ENCODE results near the gene EDAR. TPM values are rescaled to one million over a fixed set of nuclear protein-coding genes. Genes with fewer than 3 reads are reported as not detected.

EDAR gene
- total RNA-seq, 4 donors from 2014 or later, result not detected

GRCh38 chr2:108877506-108877905 lies 111.5 kb downstream of the EDAR start:
- peak in 1 of 3 experiments; percentile 3 for TF ChIP-seq CTCF (IDR thresholded peaks at IDR 0.05)
- no peak for TF ChIP-seq EP300 (IDR thresholded peaks at IDR 0.05)
- Histone ChIP-seq H3K9me3 (peaks cover 0 to 15% (median 5%) of the 10 kb centered on the region in 4 donors), H3K4me1 (no peaks in the 10 kb centered on the region), H3K36me3 (no peaks in the 10 kb centered on the region), H3K27ac (replicated peaks in 1 of 4) (no peak overlapping the region), H3K27me3 (no peaks in the 10 kb centered on the region), H3K4me3 (no peak overlapping the region)
- no peak for DNase-seq (ENCODE audit: extremely low spot score)
- WGBS, result 98% methylated on average over 2 of the region's 2 CpGs
- intact Hi-C loops (cut with DNase I), result no loop called here

GRCh38 chr2:108870069-108870644 lies 118.9 kb downstream of the EDAR start:
- Histone ChIP-seq H3K4me1 (no peaks in the 10 kb centered on the region), H3K27me3 (no peaks in the 10 kb centered on the region), H3K4me3 (no peak overlapping the region), H3K36me3 (no peaks in the 10 kb centered on the region), H3K9me3 (peaks cover 0 to 14% (median 8%) of the 10 kb centered on the region in 4 donors), H3K27ac (replicated peaks in 1 of 4) (no peak overlapping the region)
- WGBS, result 97% methylated on average over 5 of the region's 5 CpGs
- DNase-seq (ENCODE audit: extremely low spot score), result no peak
- TF ChIP-seq EP300 (IDR thresholded peaks at IDR 0.05) (no peak), POLR2A (IDR thresholded peaks at IDR 0.05; ENCODE audit: low read depth) (no peak), POLR2AphosphoS5 (IDR thresholded peaks at IDR 0.05) (no peak), CTCF (IDR thresholded peaks at IDR 0.05) (no peak)
- intact Hi-C loops (cut with DNase I), result no loop called here

DNA sequence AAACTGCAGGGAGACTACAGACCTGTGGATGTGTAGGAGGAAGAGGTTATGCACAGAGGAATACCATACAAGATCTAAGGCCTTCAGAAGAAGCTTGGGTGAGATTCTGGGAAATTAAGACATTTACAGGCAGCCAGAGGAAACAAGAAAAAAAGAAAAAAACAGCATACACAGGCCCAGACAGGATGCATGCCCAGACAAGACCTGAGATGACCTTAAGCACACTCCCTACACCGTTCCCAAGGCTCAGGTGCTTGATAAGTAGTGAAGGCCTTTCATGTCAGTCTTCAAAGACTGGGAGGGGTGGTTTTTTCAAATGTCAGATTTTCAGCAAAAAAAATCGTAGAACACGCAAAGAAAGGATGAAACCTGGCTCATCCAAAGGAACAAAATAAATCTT lies 119.5 kb downstream of the EDAR start:
- Histone ChIP-seq H3K4me1 (no peaks in the 10 kb centered on the region), H3K36me3 (no peaks in the 10 kb centered on the region), H3K27me3 (no peaks in the 10 kb centered on the region), H3K4me3 (no peak overlapping the region), H3K27ac (replicated peaks in 1 of 4) (no peak overlapping the region), H3K9me3 (peaks cover 0 to 14% (median 8%) of the 10 kb centered on the region in 4 donors)
- intact Hi-C loops (cut with DNase I), result no loop called here
- DNase-seq (ENCODE audit: extremely low spot score), result no peak
- TF ChIP-seq CTCF (IDR thresholded peaks at IDR 0.05), result no peak
- TF ChIP-seq EP300 (IDR thresholded peaks at IDR 0.05), result no peak
- TF ChIP-seq POLR2AphosphoS5 (IDR thresholded peaks at IDR 0.05), result no peak
- TF ChIP-seq POLR2A (IDR thresholded peaks at IDR 0.05; ENCODE audit: low read depth), result no peak
- WGBS, result 97% methylated on average over 3 of the region's 3 CpGs

DNA sequence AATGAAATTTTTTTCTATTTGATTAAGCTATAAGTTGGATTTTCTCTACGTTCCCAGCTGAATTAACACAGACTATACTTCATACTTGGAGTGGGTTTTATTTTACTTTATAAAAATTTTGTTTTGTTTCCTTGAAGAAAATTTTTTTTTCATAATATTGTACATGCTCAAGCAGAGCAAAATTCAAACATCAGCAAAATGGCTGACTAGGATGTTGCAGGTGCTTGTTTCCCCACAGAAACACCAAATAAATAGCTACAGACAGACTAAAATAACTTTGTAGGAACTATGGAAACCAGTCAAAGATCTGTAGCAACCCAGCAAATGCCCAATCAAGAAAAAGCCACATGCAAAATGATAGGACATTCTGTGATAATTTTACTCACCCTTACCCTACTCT lies 120.1 kb downstream of the EDAR start:
- no peak for TF ChIP-seq POLR2A (IDR thresholded peaks at IDR 0.05; ENCODE audit: low read depth)
- no peak for TF ChIP-seq EP300 (IDR thresholded peaks at IDR 0.05)
- TF ChIP-seq POLR2AphosphoS5 (IDR thresholded peaks at IDR 0.05), result no peak
- no peak for TF ChIP-seq CTCF (IDR thresholded peaks at IDR 0.05)
- peaks cover 0 to 14% (median 8%) of the 10 kb centered on the region in 4 donors for H3K9me3 ChIP-seq
- WGBS, result 92% methylated on average over 1 of the region's 1 CpG
- H3K36me3 ChIP-seq, result no peaks in the 10 kb centered on the region
- no peaks in the 10 kb centered on the region for H3K27me3 ChIP-seq
- DNase-seq (ENCODE audit: extremely low spot score), result no peak
- intact Hi-C loops (cut with DNase I), result no loop called here
- H3K4me3 ChIP-seq, result no peak overlapping the region
- H3K27ac ChIP-seq (replicated peaks in 1 of 4), result no peak overlapping the region
- no peaks in the 10 kb centered on the region for H3K4me1 ChIP-seq

GRCh38 chr2:108866041-108866440 lies 123.0 kb downstream of the EDAR start:
- no peaks in the 10 kb centered on the region for H3K36me3 ChIP-seq
- no peak overlapping the region for H3K27ac ChIP-seq (replicated peaks in 1 of 4)
- intact Hi-C loops (cut with DNase I), result no loop called here
- TF ChIP-seq EP300 (IDR thresholded peaks at IDR 0.05) (no peak), CTCF (IDR thresholded peaks at IDR 0.05) (no peak), POLR2A (IDR thresholded peaks at IDR 0.05; ENCODE audit: low read depth) (no peak), POLR2AphosphoS5 (IDR thresholded peaks at IDR 0.05) (no peak)
- no peak for DNase-seq (ENCODE audit: extremely low spot score)
- peaks cover 0 to 14% (median 8%) of the 10 kb centered on the region in 4 donors for H3K9me3 ChIP-seq
- no peaks in the 10 kb centered on the region for H3K27me3 ChIP-seq
- no peaks in the 10 kb centered on the region for H3K4me1 ChIP-seq
- no peak overlapping the region for H3K4me3 ChIP-seq

Data from esophagus muscularis mucosa (tissue), 4 donors.